ENCODE data around the gene NOA1.
A peak's percentile ranks its signal among the peaks of the same experiment; 100 is the strongest.

NOA1 gene

GRCh38 chr4:56977321-56978012 lies at the start of gene NOA1:
NOA1 (minus strand) TSS chr4:56977606; CDS start chr4:56977585, 21 bp downstream.
- peak; percentile 93 for DNase-seq (ENCODE audit: low read depth)

DNA sequence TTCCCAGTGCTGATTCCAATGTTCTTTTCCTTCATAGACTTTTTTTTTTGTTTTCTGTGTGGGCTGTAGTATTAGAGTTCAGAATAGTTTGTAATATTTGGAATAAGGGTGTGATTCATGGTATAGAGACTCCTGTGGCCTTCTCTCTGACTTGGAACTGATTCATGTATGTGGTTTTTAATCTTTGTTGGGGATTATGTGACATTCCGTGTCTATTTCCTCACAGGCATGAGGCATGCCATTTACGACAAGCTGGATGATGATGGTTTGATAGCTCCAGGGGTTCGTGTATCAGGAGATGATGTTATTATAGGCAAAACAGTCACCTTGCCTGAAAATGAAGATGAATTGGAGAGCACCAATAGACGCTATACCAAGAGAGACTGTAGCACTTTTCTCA lies 45.7 kb upstream of the NOA1 start:
- no peak for DNase-seq (ENCODE audit: low read depth)

DNA sequence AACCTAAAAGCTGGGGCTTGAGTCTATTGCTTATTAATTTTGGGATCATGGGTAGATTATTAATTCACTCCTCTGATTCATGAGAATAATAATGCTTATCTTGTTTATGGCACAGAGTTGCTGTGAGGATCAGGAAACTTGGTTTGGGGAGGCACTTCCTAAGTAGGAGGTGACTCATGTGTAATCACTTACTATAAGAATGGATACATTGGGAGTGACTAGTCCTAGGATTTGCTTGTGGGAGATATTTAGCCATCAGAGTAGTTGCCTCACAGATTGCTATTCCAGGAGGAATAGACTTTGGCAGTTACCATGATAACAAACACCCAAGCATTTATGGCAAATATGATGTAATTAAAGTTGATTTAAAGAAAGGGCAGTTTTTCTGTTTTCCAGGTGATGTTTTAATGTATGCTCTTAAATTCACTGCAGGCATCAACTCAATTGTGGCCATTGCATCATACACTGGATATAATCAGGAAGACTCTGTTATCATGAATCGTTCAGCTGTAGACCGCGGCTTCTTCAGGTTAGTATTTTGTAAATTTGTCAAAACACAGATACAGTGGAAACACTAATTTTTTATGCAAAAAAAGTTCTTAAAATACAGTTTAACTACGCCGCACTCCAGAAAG lies 43.2 kb upstream of the NOA1 start:
- DNase-seq (ENCODE audit: low read depth) = no peak

DNA sequence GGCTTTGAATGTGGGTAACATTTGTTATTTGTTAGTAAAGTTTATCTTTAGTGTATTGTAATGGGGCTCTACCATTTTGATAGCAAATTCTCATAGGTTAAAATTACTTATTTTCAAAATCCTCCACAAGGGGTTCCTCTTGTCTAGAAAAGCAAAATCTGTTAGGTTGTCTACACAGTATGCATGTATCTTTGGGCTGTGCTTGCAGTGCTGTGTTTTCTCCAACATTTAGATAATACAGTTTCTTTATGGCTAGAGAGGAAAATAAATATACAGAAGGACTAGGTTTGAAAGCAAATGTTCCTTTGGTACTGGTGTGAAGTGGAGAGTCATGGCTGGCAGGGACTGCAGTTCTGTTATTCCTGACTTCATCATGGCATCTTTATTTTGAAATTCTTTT lies 41.6 kb upstream of the NOA1 start:
- DNase-seq (ENCODE audit: low read depth) = no peak

GRCh38 chr4:57013543-57014120 lies 36.2 kb upstream of the NOA1 start:
- no peak for DNase-seq (ENCODE audit: low read depth)

DNA sequence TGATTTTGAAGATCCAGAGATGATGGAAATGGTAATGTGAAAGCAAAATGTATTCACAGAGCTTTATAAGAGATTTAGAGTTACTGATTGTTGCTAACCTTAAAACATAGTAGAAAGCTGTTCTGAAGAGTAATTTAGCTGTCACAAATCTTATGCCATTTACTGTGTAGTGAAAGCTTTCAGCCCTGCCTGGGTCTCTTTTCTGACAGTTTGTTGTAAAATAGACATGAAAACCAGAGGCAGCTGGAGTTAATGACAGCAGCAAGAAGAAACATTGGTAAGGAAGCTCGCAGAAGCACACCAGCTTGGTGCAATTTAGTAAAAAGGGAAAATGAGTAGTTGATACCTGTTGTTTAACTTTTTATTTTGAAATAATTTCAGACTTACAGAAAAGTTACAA lies 22.3 kb upstream of the NOA1 start:
- DNase-seq (ENCODE audit: low read depth) = no peak

DNA sequence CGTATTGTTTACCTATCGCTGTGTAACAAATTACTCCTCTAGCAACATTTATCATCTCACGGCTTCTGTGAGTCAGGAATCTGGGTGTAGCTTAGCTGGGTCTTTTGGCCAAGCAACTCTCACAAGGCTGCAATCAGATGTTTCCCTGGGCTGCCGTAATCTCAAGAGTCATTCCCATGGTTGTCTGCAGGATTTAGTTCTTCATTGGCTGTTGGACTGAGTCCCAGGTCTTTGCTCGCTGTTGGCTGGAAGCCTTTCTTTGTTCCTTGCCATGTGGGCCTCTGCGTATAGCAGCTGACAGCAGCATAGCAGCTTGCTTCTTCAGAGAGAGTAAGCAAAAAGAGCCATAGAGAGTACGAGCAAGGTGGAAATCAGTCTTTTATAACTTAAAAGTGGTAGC lies 18.1 kb upstream of the NOA1 start:
- no peak for DNase-seq (ENCODE audit: low read depth)

GRCh38 chr4:56990109-56990905 lies 12.9 kb upstream of the NOA1 start:
- DNase-seq (ENCODE audit: low read depth) = no peak

DNA sequence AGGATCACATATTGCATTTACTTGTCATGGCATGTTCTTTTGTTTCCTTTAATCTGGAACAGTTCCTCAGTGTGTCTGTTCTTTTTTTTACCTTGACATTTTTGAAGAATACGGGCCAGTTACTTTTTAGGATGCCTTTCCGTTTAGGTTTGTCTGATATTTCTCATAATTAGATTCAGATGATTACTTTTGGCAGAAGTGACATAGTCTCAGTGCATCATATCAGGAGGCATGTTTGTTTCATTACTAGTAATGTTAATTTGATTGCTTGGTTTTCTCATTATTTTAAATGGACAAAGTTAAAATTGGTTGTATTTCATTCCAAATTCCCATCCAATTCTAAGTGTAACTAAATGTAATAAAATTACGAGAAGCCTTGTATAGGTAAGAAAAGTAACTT lies 9.5 kb upstream of the NOA1 start:
- no peak for DNase-seq (ENCODE audit: low read depth)

GRCh38 chr4:56986192-56986591 lies 8.8 kb upstream of the NOA1 start:
- no peak for DNase-seq (ENCODE audit: low read depth)

DNA sequence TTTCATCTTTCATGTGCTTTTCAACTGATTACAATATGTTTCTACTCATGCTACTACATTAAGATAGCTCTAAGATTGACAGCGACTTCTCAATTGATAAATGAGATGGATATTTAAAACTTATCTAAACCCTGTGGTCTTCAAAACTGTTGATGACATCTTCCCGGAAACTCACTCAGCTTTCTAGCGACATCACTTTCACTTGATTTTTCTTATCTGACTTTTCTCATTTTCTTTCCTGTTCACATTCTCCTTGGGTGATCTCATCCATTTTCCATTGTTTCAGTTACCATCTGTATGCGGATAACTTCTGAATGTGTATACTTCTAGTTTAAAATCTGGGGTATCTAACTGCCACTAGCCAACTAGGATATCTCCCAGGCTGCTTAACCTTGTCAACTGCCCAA lies 4.4 kb upstream of the NOA1 start:
- DNase-seq (ENCODE audit: low read depth) = no peak

DNA sequence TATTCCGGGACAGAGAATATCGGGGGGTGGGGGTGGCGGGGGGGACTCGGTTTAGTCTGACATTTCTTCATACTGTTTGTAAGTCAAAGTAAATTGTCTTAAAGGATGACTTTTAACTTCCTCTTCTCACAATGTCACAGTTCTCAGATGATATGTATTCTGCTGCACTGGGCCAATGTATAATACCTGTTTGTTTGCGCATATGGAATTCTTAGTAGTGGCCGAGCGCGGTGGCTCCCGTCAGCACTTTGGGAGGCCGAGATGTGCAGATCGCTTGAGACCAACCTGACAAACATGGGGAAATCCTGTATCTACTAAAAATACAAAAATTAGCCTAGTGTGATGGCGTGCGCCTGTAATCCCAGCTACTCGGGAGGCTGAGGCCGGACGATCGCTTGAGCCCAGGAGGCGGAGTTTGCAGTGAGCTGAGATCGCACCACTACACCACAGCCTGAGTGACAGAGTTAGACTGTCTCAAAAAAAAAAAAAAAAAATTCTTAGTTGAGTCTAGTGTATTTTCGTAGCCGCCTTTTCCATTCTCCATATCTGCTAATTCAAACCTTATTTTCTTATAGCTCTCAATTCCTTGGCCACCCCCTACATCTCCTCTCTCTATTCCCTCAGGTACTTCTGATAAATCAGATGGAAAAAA lies 2.1 kb upstream of the NOA1 start:
- DNase-seq (ENCODE audit: low read depth) = no peak

- peak; percentile 79 for DNase-seq (ENCODE audit: low read depth)
Measured at GRCh38 chr4:56978750-56979303, 1.4 kb upstream of the NOA1 start, which contains the start of gene POLR2B. POLR2B (plus strand) TSS chr4:56978896; CDS start chr4:56978986, 90 bp downstream.

DNA sequence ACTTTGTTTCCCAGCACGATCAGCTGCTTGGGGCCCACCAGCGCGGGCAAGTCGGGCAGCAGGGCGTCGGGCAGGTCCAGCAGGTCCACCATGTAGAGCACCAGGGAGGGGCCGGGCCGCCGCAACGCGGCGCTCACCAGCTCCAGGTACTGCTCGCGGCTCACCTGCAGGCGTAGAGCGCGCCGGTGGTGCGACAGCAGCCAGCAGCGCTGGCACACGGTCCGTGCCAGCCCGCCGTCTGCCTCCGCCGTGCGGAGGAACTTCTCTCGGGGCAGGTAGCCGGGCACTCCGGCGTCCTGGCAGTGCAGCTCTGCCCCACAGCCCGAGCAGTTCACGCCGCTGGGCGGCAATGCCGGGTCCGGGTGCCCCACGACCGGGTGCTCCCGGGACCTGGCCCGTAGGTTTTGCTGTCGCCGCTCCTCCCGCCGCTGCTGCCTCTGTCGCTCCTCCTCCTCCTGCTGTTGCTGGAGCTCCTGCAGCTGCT lies 527 bp downstream of the NOA1 start:
- DNase-seq (ENCODE audit: low read depth) = no peak

DNA sequence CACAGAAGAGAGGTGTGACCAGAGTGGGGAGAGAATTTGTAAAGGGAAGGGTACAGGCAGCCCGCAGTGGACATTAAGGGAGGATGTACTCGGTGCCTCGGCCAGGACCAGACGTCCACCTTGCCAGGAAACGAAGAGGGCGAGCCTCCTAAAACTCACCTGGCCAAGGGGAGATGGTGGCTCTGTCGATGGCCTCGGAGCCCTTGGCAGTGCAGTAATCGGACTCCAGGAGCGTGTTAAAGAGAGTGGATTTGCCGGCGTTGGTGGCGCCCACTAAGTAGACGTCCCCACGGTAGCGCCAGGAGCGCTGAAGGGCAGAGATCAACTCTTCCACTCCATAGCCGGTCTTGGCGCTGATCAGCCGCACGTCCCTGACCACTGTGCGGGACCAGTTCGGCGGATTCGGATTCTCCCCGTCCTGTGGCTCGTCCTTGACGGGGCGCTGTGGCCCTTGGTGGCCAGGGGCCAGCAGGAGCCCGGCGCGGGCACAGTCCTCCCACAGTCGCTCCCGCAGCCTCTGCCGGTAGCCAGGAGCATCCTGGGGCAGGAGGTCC lies 1.0 kb downstream of the NOA1 start:
- DNase-seq (ENCODE audit: low read depth) = no peak

- DNase-seq (ENCODE audit: low read depth) = no peak
Measured at GRCh38 chr4:56973336-56973735, 4.1 kb downstream of the NOA1 start.

- no peak for DNase-seq (ENCODE audit: low read depth)
Measured at GRCh38 chr4:56972809-56973208, 4.6 kb downstream of the NOA1 start.

DNA sequence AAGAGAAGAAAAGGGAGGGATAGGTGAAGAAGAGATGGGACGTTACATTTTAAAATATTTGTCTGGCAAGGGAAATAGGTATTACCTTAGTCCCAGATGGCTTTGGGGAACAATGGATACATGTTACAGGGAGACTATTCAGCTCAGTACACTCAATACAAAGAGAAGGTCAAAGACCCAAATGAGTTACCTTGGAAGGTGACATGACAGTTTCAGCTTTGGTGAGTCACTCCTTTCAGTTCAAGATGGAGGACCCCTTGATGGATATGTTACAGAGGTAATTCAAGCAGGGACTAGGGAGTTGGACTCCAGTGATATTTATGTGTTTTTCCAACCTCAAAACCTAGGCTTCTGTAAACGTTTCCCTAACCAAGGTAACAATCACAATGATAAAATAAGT lies 5.0 kb downstream of the NOA1 start:
- DNase-seq (ENCODE audit: low read depth) = no peak

DNA sequence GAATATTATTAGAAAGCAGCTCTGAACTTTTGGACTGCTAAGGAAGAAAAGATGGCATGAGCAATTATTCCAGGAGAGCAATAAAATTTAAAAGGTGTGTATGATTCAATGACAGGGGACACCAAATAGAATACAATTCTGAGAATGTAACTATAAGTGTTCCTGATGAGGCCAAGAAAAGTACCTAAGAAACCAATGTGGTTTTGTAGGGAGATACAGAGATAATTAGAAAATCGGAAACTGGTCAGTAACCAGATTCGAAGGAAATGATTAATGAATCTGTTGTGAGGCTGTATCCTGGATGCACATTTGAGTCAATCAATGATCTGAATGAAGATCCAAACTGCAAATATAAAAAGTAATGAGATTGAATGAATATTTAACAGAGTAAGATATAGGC lies 6.0 kb downstream of the NOA1 start:
- no peak for DNase-seq (ENCODE audit: low read depth)

GRCh38 chr4:56961107-56961500 lies 16.3 kb downstream of the NOA1 start:
- DNase-seq (ENCODE audit: low read depth) = no peak

DNA sequence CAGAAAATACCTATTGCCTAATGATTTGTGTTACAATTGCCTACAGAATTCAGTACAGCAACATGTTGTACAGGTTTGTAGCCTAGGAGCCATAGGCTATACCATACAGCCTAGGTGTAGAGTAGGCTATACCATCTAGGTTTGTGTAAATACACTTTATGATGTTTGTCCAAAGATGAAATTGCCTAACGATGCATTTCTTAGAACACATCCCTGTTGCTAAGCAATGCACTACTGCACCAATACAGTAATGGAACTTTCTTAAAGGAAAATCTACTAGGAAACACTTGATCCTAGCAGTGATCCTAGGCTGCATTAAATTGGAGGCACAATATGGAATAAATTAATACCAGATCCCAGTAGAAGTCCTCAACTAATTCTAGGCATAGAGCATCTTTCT lies 18.3 kb downstream of the NOA1 start:
- DNase-seq (ENCODE audit: low read depth) = no peak

Measured in stimulated activated CD8-positive, alpha-beta memory T cell treated with anti-CD3 and anti-CD28 coated beads, Interleukin-7, amount 100 ng/mL, for 24 hours (primary cell).